ENCODE results near the gene CCDC91.
A peak's percentile ranks its signal among the peaks of the same experiment; 100 is the strongest.

CCDC91 gene

GRCh38 chr12:28190321-28191050 is at the start of gene CCDC91:
Gene CCDC91, plus strand, starts transcription at chr12:28190456. Its CDS starts 66,760 bp downstream, at chr12:28257216.
- peaks cover 37% of the 10 kb centered on the region for H3K79me2 ChIP-seq (ENCODE audit: low read length)
- H3K4me3 ChIP-seq (ENCODE audit: low read length) = peak within 1 kb of the TSS; percentile 88
- TF ChIP-seq EZH2phosphoT487 (IDR thresholded peaks at IDR 0.05; ENCODE audit: low read depth) = no peak
- TF ChIP-seq CTCF (IDR thresholded peaks at IDR 0.05; ENCODE audit: low read depth, low read length) = no peak
- H2AFZ ChIP-seq (ENCODE audit: low read depth, low read length) = peak within 1 kb of the TSS; percentile 94
- peak within 1 kb of the TSS; percentile 55 for H3K27ac ChIP-seq (ENCODE audit: low read length)
- H3K4me2 ChIP-seq (ENCODE audit: low read length) = peak within 1 kb of the TSS; percentile 86
- H3K9ac ChIP-seq (ENCODE audit: low read length) = peak within 1 kb of the TSS; percentile 75
- no peaks in the 10 kb centered on the region for H3K36me3 ChIP-seq (replicated peaks; ENCODE audit: low read depth, low read length)
- H3K4me1 ChIP-seq (ENCODE audit: low read length) = peaks cover 14% of the 10 kb centered on the region
- H3K9me3 ChIP-seq (ENCODE audit: insufficient read depth, low read length) = no peaks in the 10 kb centered on the region
- no peaks in the 10 kb centered on the region for H3K27me3 ChIP-seq (ENCODE audit: low read depth, low read length)
- no peaks in the 10 kb centered on the region for H4K20me1 ChIP-seq (ENCODE audit: insufficient read depth, low read length)

GRCh38 chr12:28144059-28144458 is 46.2 kb upstream of the CCDC91 start:
- no peak overlapping the region for H3K4me2 ChIP-seq (ENCODE audit: low read length)
- no peak overlapping the region for H3K4me3 ChIP-seq (ENCODE audit: low read length)
- no peak overlapping the region for H2AFZ ChIP-seq (ENCODE audit: low read depth, low read length)
- H3K27ac ChIP-seq (ENCODE audit: low read length) = no peak overlapping the region
- no peaks in the 10 kb centered on the region for H3K36me3 ChIP-seq (replicated peaks; ENCODE audit: low read depth, low read length)
- no peaks in the 10 kb centered on the region for H3K79me2 ChIP-seq (ENCODE audit: low read length)
- no peak overlapping the region for H3K9ac ChIP-seq (ENCODE audit: low read length)
- no peaks in the 10 kb centered on the region for H3K27me3 ChIP-seq (ENCODE audit: low read depth, low read length)
- no peaks in the 10 kb centered on the region; the same call in 1 of the 2 replicates for H4K20me1 ChIP-seq (ENCODE audit: insufficient read depth, low read length)
- no peaks in the 10 kb centered on the region for H3K9me3 ChIP-seq (ENCODE audit: insufficient read depth, low read length)
- TF ChIP-seq CTCF (IDR thresholded peaks at IDR 0.05; ENCODE audit: low read depth, low read length) = no peak
- TF ChIP-seq EZH2phosphoT487 (IDR thresholded peaks at IDR 0.05; ENCODE audit: low read depth) = no peak
- H3K4me1 ChIP-seq (ENCODE audit: low read length) = peaks cover 14% of the 10 kb centered on the region

GRCh38 chr12:28144532-28144931 is 45.7 kb upstream of the CCDC91 start:
- H2AFZ ChIP-seq (ENCODE audit: low read depth, low read length) = no peak overlapping the region
- no peaks in the 10 kb centered on the region for H3K36me3 ChIP-seq (replicated peaks; ENCODE audit: low read depth, low read length)
- H3K27ac ChIP-seq (ENCODE audit: low read length) = no peak overlapping the region
- no peak for TF ChIP-seq CTCF (IDR thresholded peaks at IDR 0.05; ENCODE audit: low read depth, low read length)
- no peak for TF ChIP-seq EZH2phosphoT487 (IDR thresholded peaks at IDR 0.05; ENCODE audit: low read depth)
- no peak overlapping the region for H3K4me3 ChIP-seq (ENCODE audit: low read length)
- H3K9ac ChIP-seq (ENCODE audit: low read length) = no peak overlapping the region
- H3K27me3 ChIP-seq (ENCODE audit: low read depth, low read length) = no peaks in the 10 kb centered on the region
- H3K4me1 ChIP-seq (ENCODE audit: low read length) = peaks cover 15% of the 10 kb centered on the region
- H3K79me2 ChIP-seq (ENCODE audit: low read length) = no peaks in the 10 kb centered on the region
- no peaks in the 10 kb centered on the region for H3K9me3 ChIP-seq (ENCODE audit: insufficient read depth, low read length)
- no peak overlapping the region for H3K4me2 ChIP-seq (ENCODE audit: low read length)
- H4K20me1 ChIP-seq (ENCODE audit: insufficient read depth, low read length) = no peaks in the 10 kb centered on the region; the same call in 1 of the 2 replicates

- no peak overlapping the region for H3K4me2 ChIP-seq (ENCODE audit: low read length)
- no peak overlapping the region for H3K27ac ChIP-seq (ENCODE audit: low read length)
- TF ChIP-seq CTCF (IDR thresholded peaks at IDR 0.05; ENCODE audit: low read depth, low read length) (no peak), EZH2phosphoT487 (IDR thresholded peaks at IDR 0.05; ENCODE audit: low read depth) (no peak)
- no peaks in the 10 kb centered on the region; the same call in 1 of the 2 replicates for H4K20me1 ChIP-seq (ENCODE audit: insufficient read depth, low read length)
- no peak overlapping the region for H3K9ac ChIP-seq (ENCODE audit: low read length)
- H2AFZ ChIP-seq (ENCODE audit: low read depth, low read length) = no peak overlapping the region
- no peaks in the 10 kb centered on the region for H3K9me3 ChIP-seq (ENCODE audit: insufficient read depth, low read length)
- no peaks in the 10 kb centered on the region for H3K27me3 ChIP-seq (ENCODE audit: low read depth, low read length)
- no peaks in the 10 kb centered on the region for H3K36me3 ChIP-seq (replicated peaks; ENCODE audit: low read depth, low read length)
- H3K79me2 ChIP-seq (ENCODE audit: low read length) = no peaks in the 10 kb centered on the region
- no peak overlapping the region for H3K4me3 ChIP-seq (ENCODE audit: low read length)
- H3K4me1 ChIP-seq (ENCODE audit: low read length) = peaks cover 15% of the 10 kb centered on the region
Observed at GRCh38 chr12:28145216-28145615, 45.0 kb upstream of the CCDC91 start.
